ENCODE data around the gene NEK10. TPM values are rescaled to one million over a fixed set of nuclear protein-coding genes. Genes with fewer than 3 reads are reported as not detected.

Gene NEK10
- total and polyA plus RNA-seq, 9 of the 15 experiments (the other 6 are each of a cell fraction or from before 2014, with no cell fraction given): 0.07 TPM; not detected in 8

GRCh38 chr3:27326202-27326601 lies 43.0 kb downstream of the NEK10 start (continued):
- TF ChIP-seq, protein P1, sequence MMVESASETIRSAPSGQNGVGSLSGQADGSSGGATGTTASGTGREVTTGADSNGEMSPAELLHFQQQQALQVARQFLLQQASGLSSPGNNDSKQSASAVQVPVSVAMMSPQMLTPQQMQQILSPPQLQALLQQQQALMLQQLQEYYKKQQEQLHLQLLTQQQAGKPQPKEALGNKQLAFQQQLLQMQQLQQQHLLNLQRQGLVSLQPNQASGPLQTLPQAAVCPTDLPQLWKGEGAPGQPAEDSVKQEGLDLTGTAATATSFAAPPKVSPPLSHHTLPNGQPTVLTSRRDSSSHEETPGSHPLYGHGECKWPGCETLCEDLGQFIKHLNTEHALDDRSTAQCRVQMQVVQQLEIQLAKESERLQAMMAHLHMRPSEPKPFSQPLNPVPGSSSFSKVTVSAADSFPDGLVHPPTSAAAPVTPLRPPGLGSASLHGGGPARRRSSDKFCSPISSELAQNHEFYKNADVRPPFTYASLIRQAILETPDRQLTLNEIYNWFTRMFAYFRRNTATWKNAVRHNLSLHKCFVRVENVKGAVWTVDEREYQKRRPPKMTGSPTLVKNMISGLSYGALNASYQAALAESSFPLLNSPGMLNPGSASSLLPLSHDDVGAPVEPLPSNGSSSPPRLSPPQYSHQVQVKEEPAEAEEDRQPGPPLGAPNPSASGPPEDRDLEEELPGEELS (CRISPR knock-in tag; IDR thresholded peaks at IDR 0.05; ENCODE audit: borderline replicate concordance): no peak
- TF ChIP-seq, protein P2, sequence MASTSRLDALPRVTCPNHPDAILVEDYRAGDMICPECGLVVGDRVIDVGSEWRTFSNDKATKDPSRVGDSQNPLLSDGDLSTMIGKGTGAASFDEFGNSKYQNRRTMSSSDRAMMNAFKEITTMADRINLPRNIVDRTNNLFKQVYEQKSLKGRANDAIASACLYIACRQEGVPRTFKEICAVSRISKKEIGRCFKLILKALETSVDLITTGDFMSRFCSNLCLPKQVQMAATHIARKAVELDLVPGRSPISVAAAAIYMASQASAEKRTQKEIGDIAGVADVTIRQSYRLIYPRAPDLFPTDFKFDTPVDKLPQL (IDR thresholded peaks at IDR 0.05; ENCODE audit: extremely low read depth, insufficient read length): no peak
- TF ChIP-seq CBFA2T2 (conservative IDR thresholded peaks at IDR 0.05): no peak

GRCh38 chr3:27325419-27325818 lies 43.8 kb downstream of the NEK10 start:
- Histone ChIP-seq H3K4me2 (ENCODE audit: insufficient read depth, low read length) (no peak overlapping the region), H3K4me3 (no peak overlapping the region), H3K9ac (ENCODE audit: insufficient read depth in 1 of 2, low read depth in 2 of 2, low read length in 2 of 2) (no peak overlapping the region), H2AFZ (ENCODE audit: low read depth, low read length) (no peak overlapping the region), H4K20me1 (replicated peaks; ENCODE audit: control insufficient read depth, insufficient read depth, low read length) (no peaks in the 10 kb centered on the region), H3K4me1 (replicated peaks in 1 of 2; ENCODE audit: control insufficient read depth in 2 of 2, insufficient read depth in 2 of 2, low read length in 2 of 2) (no peaks in the 10 kb centered on the region), H3K9me3 (replicated peaks; ENCODE audit: control insufficient read depth, insufficient read depth, low read depth, low read length) (no peaks in the 10 kb centered on the region), H3K9me1 (ENCODE audit: control insufficient read depth, insufficient read depth, low read length) (no peaks in the 10 kb centered on the region), H3K79me2 (ENCODE audit: control insufficient read depth, insufficient read depth, low read length) (no peaks in the 10 kb centered on the region), H3K36me3 (ENCODE audit: control insufficient read depth, insufficient read depth, low read length) (no peaks in the 10 kb centered on the region), H3K27me3 (ENCODE audit: control insufficient read depth in 2 of 2, insufficient read depth in 2 of 2, low read length in 2 of 2) (no peaks in the 10 kb centered on the region), H3K27ac (ENCODE audit: extremely low read depth, low read depth, low read length) (no peak overlapping the region)
- DNase-seq (ENCODE audit: extremely low read depth in 1 of 4, low spot score in 3 of 4) (no peak), FAIRE-seq (no peak), ATAC-seq (no peak)
- ChIA-PET CTCF (ENCODE audit: low intra/inter-chr PET ratio) (no interaction called here), POLR2A (no interaction called here)
- in situ Hi-C loops (cut with MboI): no loop called here
- intact Hi-C loops (cut with micrococcal nuclease): no loop called here
- WGBS (ENCODE audit: insufficient coverage, low coverage, missing lambda C conversion rate): 0% methylated on average over 1 of the region's 1 CpG
- no TSS peak for BruUV-seq (replicated peaks)
- TF ChIP-seq, protein P3, sequence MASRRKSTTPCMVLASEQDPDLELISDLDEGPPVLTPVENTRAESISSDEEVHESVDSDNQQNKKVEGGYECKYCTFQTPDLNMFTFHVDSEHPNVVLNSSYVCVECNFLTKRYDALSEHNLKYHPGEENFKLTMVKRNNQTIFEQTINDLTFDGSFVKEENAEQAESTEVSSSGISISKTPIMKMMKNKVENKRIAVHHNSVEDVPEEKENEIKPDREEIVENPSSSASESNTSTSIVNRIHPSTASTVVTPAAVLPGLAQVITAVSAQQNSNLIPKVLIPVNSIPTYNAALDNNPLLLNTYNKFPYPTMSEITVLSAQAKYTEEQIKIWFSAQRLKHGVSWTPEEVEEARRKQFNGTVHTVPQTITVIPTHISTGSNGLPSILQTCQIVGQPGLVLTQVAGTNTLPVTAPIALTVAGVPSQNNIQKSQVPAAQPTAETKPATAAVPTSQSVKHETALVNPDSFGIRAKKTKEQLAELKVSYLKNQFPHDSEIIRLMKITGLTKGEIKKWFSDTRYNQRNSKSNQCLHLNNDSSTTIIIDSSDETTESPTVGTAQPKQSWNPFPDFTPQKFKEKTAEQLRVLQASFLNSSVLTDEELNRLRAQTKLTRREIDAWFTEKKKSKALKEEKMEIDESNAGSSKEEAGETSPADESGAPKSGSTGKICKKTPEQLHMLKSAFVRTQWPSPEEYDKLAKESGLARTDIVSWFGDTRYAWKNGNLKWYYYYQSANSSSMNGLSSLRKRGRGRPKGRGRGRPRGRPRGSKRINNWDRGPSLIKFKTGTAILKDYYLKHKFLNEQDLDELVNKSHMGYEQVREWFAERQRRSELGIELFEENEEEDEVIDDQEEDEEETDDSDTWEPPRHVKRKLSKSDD (conservative IDR thresholded peaks at IDR 0.05; ENCODE audit: low read length): no peak
- TF ChIP-seq HCFC1 (IDR thresholded peaks at IDR 0.05; ENCODE audit: low read depth, low read length) (no peak), ZNF668 (CRISPR knock-in tag; IDR thresholded peaks at IDR 0.05) (no peak), HOXB6 (CRISPR knock-in tag; IDR thresholded peaks at IDR 0.05; ENCODE audit: borderline replicate concordance) (no peak), ZBTB43 (CRISPR knock-in tag; IDR thresholded peaks at IDR 0.05) (no peak), ZNF217 (CRISPR knock-in tag; IDR thresholded peaks at IDR 0.05) (no peak), FOXK1 (CRISPR knock-in tag; IDR thresholded peaks at IDR 0.05; ENCODE audit: borderline replicate concordance) (no peak), RB1 (IDR thresholded peaks at IDR 0.05; ENCODE audit: low read depth) (no peak), RBM17 (IDR thresholded peaks at IDR 0.05; ENCODE audit: borderline replicate concordance, low read depth, low read length) (no peak), ERF (CRISPR knock-in tag; IDR thresholded peaks at IDR 0.05) (no peak), ZNF395 (CRISPR knock-in tag; IDR thresholded peaks at IDR 0.05) (no peak)
